B cell (primary cell): Measurements from ENCODE around the gene COQ10B. TPM values are rescaled to one million over a fixed set of nuclear protein-coding genes. Genes with fewer than 3 reads are reported as not detected.

Source experiments
- ATAC-seq: fragments of 200-7000 bp; cut with Tn5 transposase; one replicate; pipeline ENCODE4 v1.10.0; 2021; ENCODE audit warnings: low read depth, mild to moderate bottlenecking, moderate number of reproducible peaks, moderate library complexity
- CTCF ChIA-PET: fragments of 350-600 bp; sonication (Branson Sonifier 250); formaldehyde crosslinking; loops from one replicate; lab custom pipeline; 2021; ENCODE audit warnings: antibody characterized with exemption, inconsistent platforms; lab: Charles Lee
- POLR2A ChIA-PET: fragments of 350-600 bp; sonication (Branson Sonifier 250); formaldehyde crosslinking; loops from one replicate; lab custom pipeline; 2021; ENCODE audit warnings: antibody characterized with exemption; lab: Charles Lee
- DNase-seq: peaks from one replicate; pipeline ENCODE4 v3.0.0; 2013
- H2AFZ ChIP-seq: 2 replicates; pipeline ENCODE4 v1.6.1; 2012; ENCODE audit warnings: mild to moderate bottlenecking, low read depth, low read length; ENCODE audit not compliant: insufficient read depth, poor library complexity, severe bottlenecking
- H3K27ac ChIP-seq, 2 donors: 1 replicate in 1 of 2; 2 replicates in 1 of 2; pipeline ENCODE4 v1.5.1; 2012 to 2013; ENCODE audit warnings: low read length in 2 of 2, mild to moderate bottlenecking in 2 of 2, moderate library complexity in 1 of 2
- H3K27me3 ChIP-seq, 4 experiments: fragments of 200-600 bp in 1 of 4; sonication (generic) in 1 of 4; replicated peaks in 1 of 4; 1 replicate in 2 of 4; 2 replicates in 2 of 4; pipeline versions ENCODE4 v1.6.1 to v1.7.0; 2013 to 2016; ENCODE audit warnings: low read length in 3 of 4, mild to moderate bottlenecking in 2 of 4, mixed read lengths in 1 of 4, moderate library complexity in 1 of 4; ENCODE audit not compliant: insufficient read depth in 4 of 4, control insufficient read depth in 3 of 4; ENCODE audit errors: control extremely low read depth in 1 of 4
- H3K36me3 ChIP-seq, 2 experiments: replicated peaks in 1 of 2; 1 replicate in 1 of 2; 2 replicates in 1 of 2; pipeline versions ENCODE4 v1.6.1 to v1.7.1; 2013; ENCODE audit warnings: low read length in 1 of 2; ENCODE audit not compliant: insufficient read depth in 2 of 2, control insufficient read depth in 1 of 2; ENCODE audit errors: control extremely low read depth in 1 of 2, extremely low read depth in 1 of 2
- H3K4me1 ChIP-seq, 2 donors: fragments of 200-600 bp in 1 of 2; sonication (generic) in 1 of 2; 1 replicate in 1 of 2; 2 replicates in 1 of 2; pipeline versions ENCODE4 v1.5.1 to v1.6.1; 2013 to 2017; ENCODE audit warnings: low read length in 2 of 2; ENCODE audit not compliant: control insufficient read depth in 2 of 2, insufficient read depth in 2 of 2
- H3K4me2 ChIP-seq: replicated peaks from 2 replicates; pipeline ENCODE3; 2012; ENCODE audit warnings: mild to moderate bottlenecking, low read depth, low read length; ENCODE audit not compliant: poor library complexity, severe bottlenecking
- H3K4me3 ChIP-seq, 5 experiments: fragments of 200-600 bp in 1 of 5; sonication (generic) in 1 of 5; 1 replicate in 3 of 5; 2 replicates in 2 of 5; pipeline versions ENCODE4 v1.5.1 to v1.7.0; 2011 to 2016; ENCODE audit warnings: low read length in 4 of 5, mild to moderate bottlenecking in 4 of 5, low read depth in 2 of 5, control low read depth in 1 of 5, moderate library complexity in 1 of 5; ENCODE audit not compliant: insufficient read depth in 1 of 5; ENCODE audit errors: control extremely low read depth in 1 of 5, extremely low read depth in 1 of 5
- H3K79me2 ChIP-seq: fragments of 200-600 bp; sonication (generic); one replicate; pipeline ENCODE4 v1.6.0; 2016; ENCODE audit warnings: low read length; ENCODE audit not compliant: control insufficient read depth, insufficient read depth
- H3K9ac ChIP-seq: fragments of 200-600 bp; sonication (generic); 2 replicates; pipeline ENCODE4 v1.6.1; 2017; ENCODE audit warnings: mild to moderate bottlenecking, low read length, moderate library complexity
- H3K9me3 ChIP-seq, 3 donors: one replicate each; pipeline versions ENCODE4 v1.6.1 to v1.7.1; 2013; ENCODE audit warnings: low read length in 2 of 3; ENCODE audit not compliant: control insufficient read depth in 2 of 3, insufficient read depth in 1 of 3; ENCODE audit errors: control extremely low read depth in 1 of 3
- H4K20me1 ChIP-seq: 2 replicates; pipeline ENCODE4 v1.6.0; 2012; ENCODE audit warnings: mild to moderate bottlenecking, low read length; ENCODE audit not compliant: insufficient read depth, control insufficient read depth, poor library complexity, severe bottlenecking
- H3K27ac Mint-ChIP-seq: one replicate; pipeline ENCODE4 v1.8.0; 2021; ENCODE audit warnings: mixed read lengths
- H3K27me3 Mint-ChIP-seq: one replicate; pipeline ENCODE4 v1.8.0; 2021; ENCODE audit warnings: mixed read lengths
- H3K4me1 Mint-ChIP-seq: one replicate; pipeline ENCODE4 v1.8.0; 2021; ENCODE audit warnings: mixed read lengths
- H3K4me3 Mint-ChIP-seq: one replicate; pipeline ENCODE4 v1.8.0; 2021; ENCODE audit warnings: mixed read lengths
- H3K9me3 Mint-ChIP-seq: one replicate; pipeline ENCODE4 v1.8.0; 2022; ENCODE audit warnings: mixed read lengths; ENCODE audit not compliant: insufficient read depth
- CTCF ChIP-seq: fragments of 200-600 bp; IDR thresholded peaks from one replicate; pipeline ENCODE4 v1.8.0; 2022; ENCODE audit warnings: antibody characterized with exemption, mild to moderate bottlenecking
- EZH2 ChIP-seq: IDR thresholded peaks from 2 replicates; pipeline ENCODE4 v1.6.1; 2012; ENCODE audit warnings: borderline replicate concordance, low read depth, mild to moderate bottlenecking, moderate library complexity, low read length; ENCODE audit not compliant: insufficient read depth, poor library complexity, severe bottlenecking
- WGBS: methylation state at CpG from one replicate; pipeline ENCODE4 v1.1.5; 2013; ENCODE audit warnings: missing lambda C conversion rate; ENCODE audit not compliant: insufficient coverage; 5-methylcytosine and 5-hydroxymethylcytosine counted together
- intact Hi-C: fragments of 100-400 bp; cut with micrococcal nuclease; formaldehyde crosslinking; loops from one replicate; pipeline ENCODE4 v1.10.0; 2022
- polyA plus RNA-seq: library from polyadenylated mRNA; depleted of rRNA; stranded (reverse); fragments of >200 nt; gene quantifications from 2 replicates; pipeline ENCODE4 v1.2.3, GENCODE V29; 2012
- total RNA-seq, 2 donors: library from RNA; stranded (reverse); fragments of 120-200 nt in 1 of 2; gene quantifications; 1 replicate in 1 of 2; 2 replicates in 1 of 2; pipeline versions ENCODE4 v1.2.3 to v1.2.4, GENCODE V29; 2013 to 2022

The COQ10B gene
- total and polyA plus RNA-seq, 2 donors (not counting 1 experiment from before 2014, with no cell fraction given): 5.8 to 29.1 TPM

GRCh38 chr2:197414515-197414914, 38.8 kb upstream of the COQ10B start:
- Mint-ChIP-seq H3K4me1 (no peaks in the 10 kb centered on the region), H3K9me3 (no peaks in the 10 kb centered on the region), H3K27ac (no peak overlapping the region), H3K27me3 (no peaks in the 10 kb centered on the region), H3K4me3 (no peak overlapping the region)
- H3K9ac ChIP-seq: no peak overlapping the region
- no peak for TF ChIP-seq EZH2
- no peak for TF ChIP-seq CTCF
- ChIA-PET POLR2A (no interaction called here), CTCF (no interaction called here)
- no peaks in the 10 kb centered on the region for H3K9me3 ChIP-seq
- no peaks in the 10 kb centered on the region for H3K27me3 ChIP-seq
- H3K4me1 ChIP-seq: no peaks in the 10 kb centered on the region
- peaks cover 44% of the 10 kb centered on the region for H4K20me1 ChIP-seq
- H2AFZ ChIP-seq: no peak overlapping the region
- no CpG with 5 or more reads among the region's 2 CpGs for WGBS
- ATAC-seq (no peak), DNase-seq (no peak)
- H3K36me3 ChIP-seq: peaks cover 21 to 76% of the 10 kb centered on the region in 2 experiments
- intact Hi-C loops: no loop called here
- H3K4me2 ChIP-seq: no peak overlapping the region
- peaks cover 70% of the 10 kb centered on the region for H3K79me2 ChIP-seq
- H3K4me3 ChIP-seq: no peak overlapping the region
- H3K27ac ChIP-seq: no peak overlapping the region

GRCh38 chr2:197416268-197416667, 37.1 kb upstream of the COQ10B start:
- H3K27me3 Mint-ChIP-seq: no peaks in the 10 kb centered on the region
- Histone ChIP-seq H3K36me3 (peaks cover 18 to 77% of the 10 kb centered on the region in 2 experiments), H3K4me1 (no peaks in the 10 kb centered on the region), H4K20me1 (peaks cover 48% of the 10 kb centered on the region), H3K9ac (no peak overlapping the region), H3K79me2 (peaks cover 75% of the 10 kb centered on the region), H2AFZ (no peak overlapping the region), H3K4me2 (no peak overlapping the region), H3K27ac (no peak overlapping the region), H3K9me3 (no peaks in the 10 kb centered on the region), H3K27me3 (no peaks in the 10 kb centered on the region), H3K4me3 (no peak overlapping the region)
- DNase-seq: no peak
- H3K4me1 Mint-ChIP-seq: no peaks in the 10 kb centered on the region
- no peaks in the 10 kb centered on the region for H3K9me3 Mint-ChIP-seq
- 100% methylated on average over 1 of the region's 1 CpG for WGBS
- ChIA-PET CTCF (no interaction called here), POLR2A (interaction anchor here (1.1 kb wide), 1 partner anchor 15 kb away, joined by 3 read pairs; no protein-coding TSS in a partner anchor)
- TF ChIP-seq EZH2 (no peak), CTCF (no peak)
- intact Hi-C loops: no loop called here
- H3K27ac Mint-ChIP-seq: no peak overlapping the region
- ATAC-seq: no peak
- H3K4me3 Mint-ChIP-seq: no peak overlapping the region
